ENCODE results near the gene CGNL1.

The CGNL1 gene

GRCh38 chr15:57456559-57456958 is 80.3 kb downstream of the CGNL1 start:
- DNase-seq (ENCODE audit: low read depth): no peak

- no peak for DNase-seq (ENCODE audit: low read depth)
These were observed 81.4 kb downstream of the CGNL1 start for GRCh38 chr15:57457726-57458125.

GRCh38 chr15:57458356-57458781 is 82.1 kb downstream of the CGNL1 start:
- no peak for DNase-seq (ENCODE audit: low read depth)

GRCh38 chr15:57460208-57460816 is 84.0 kb downstream of the CGNL1 start:
- DNase-seq (ENCODE audit: low read depth): no peak

GRCh38 chr15:57461541-57461940 is 85.2 kb downstream of the CGNL1 start:
- no peak for DNase-seq (ENCODE audit: low read depth)

- DNase-seq (ENCODE audit: low read depth): no peak
These were observed 86.1 kb downstream of the CGNL1 start for GRCh38 chr15:57462381-57462780.

- no peak for DNase-seq (ENCODE audit: low read depth)
These were observed 87.1 kb downstream of the CGNL1 start for GRCh38 chr15:57463360-57463759.

- no peak for DNase-seq (ENCODE audit: low read depth)
These were observed 88.2 kb downstream of the CGNL1 start for GRCh38 chr15:57464480-57464879.

- DNase-seq (ENCODE audit: low read depth): no peak
These were observed 92.2 kb downstream of the CGNL1 start for GRCh38 chr15:57468486-57468885.

GRCh38 chr15:57470543-57470942 is 94.2 kb downstream of the CGNL1 start:
- no peak for DNase-seq (ENCODE audit: low read depth)

GRCh38 chr15:57472861-57473260 is 96.6 kb downstream of the CGNL1 start:
- no peak for DNase-seq (ENCODE audit: low read depth)

- DNase-seq (ENCODE audit: low read depth): no peak
These were observed 100.2 kb downstream of the CGNL1 start for GRCh38 chr15:57476533-57476975.

- no peak for DNase-seq (ENCODE audit: low read depth)
These were observed 101.6 kb downstream of the CGNL1 start for GRCh38 chr15:57477736-57478522.

GRCh38 chr15:57479005-57479404 is 102.7 kb downstream of the CGNL1 start:
- no peak for DNase-seq (ENCODE audit: low read depth)

- DNase-seq (ENCODE audit: low read depth): no peak
These were observed 104.9 kb downstream of the CGNL1 start for GRCh38 chr15:57481038-57481705.

GRCh38 chr15:57485869-57486268 is 109.6 kb downstream of the CGNL1 start:
- DNase-seq (ENCODE audit: low read depth): no peak

- DNase-seq (ENCODE audit: low read depth): no peak
These were observed 110.5 kb downstream of the CGNL1 start for GRCh38 chr15:57486833-57487232.

GRCh38 chr15:57489122-57489521 is 112.8 kb downstream of the CGNL1 start:
- DNase-seq (ENCODE audit: low read depth): no peak

GRCh38 chr15:57493351-57493750 is 117.0 kb downstream of the CGNL1 start:
- DNase-seq (ENCODE audit: low read depth): no peak

- no peak for DNase-seq (ENCODE audit: low read depth)
These were observed 118.3 kb downstream of the CGNL1 start for GRCh38 chr15:57494581-57494980.

GRCh38 chr15:57495041-57495440 is 118.7 kb downstream of the CGNL1 start:
- DNase-seq (ENCODE audit: low read depth): no peak

GRCh38 chr15:57495554-57496165 is 119.4 kb downstream of the CGNL1 start:
- DNase-seq (ENCODE audit: low read depth): no peak

GRCh38 chr15:57496594-57496945 is 120.3 kb downstream of the CGNL1 start:
- no peak for DNase-seq (ENCODE audit: low read depth)

Data from activated T-cell treated with anti-CD3 and anti-CD28 coated beads for 48 hours (primary cell).